GM18909 (cell line): Measurements from ENCODE around the gene KLHL14.

Source experiments
- ATAC-seq: cut with Tn5 transposase; IDR thresholded peaks from one replicate; pipeline ENCODE4 v1.9.1; 2021; ENCODE audit warnings: mild to moderate bottlenecking; ENCODE audit not compliant: unreplicated experiment, poor library complexity

The KLHL14 gene

GRCh38 chr18:32770666-32771168 lies 2.1 kb downstream of the KLHL14 start:
- no peak for ATAC-seq

DNA sequence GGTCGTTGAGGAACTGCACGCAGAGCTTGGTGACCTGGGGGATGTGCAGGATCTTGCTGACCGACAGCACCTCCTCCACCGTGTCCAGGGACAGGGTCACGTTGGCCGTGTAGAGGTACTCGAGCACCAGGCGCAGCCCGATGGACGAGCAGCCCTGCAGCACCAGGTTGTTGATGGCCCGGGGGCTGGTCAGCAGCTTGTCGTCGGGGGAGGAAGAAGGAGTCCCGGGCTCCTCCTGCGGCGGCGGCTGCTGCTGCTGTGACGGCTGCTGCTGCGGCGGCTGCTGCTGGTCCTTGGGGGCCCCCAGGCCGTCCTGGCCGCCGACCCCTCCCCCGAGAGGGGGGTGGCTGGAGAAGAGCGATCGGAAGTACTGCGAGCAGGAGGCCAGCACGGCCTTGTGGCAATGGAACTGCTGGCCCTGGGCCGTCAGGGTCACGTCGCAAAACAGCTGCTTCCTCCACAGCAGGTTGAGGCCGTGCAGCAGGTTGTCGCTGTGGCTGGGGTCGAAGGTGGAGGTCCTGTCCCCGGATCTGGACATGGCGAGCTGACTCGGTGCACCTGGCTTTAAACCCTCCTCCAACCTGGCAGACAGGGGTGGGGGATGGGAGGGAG lies 2.7 kb downstream of the KLHL14 start:
- no peak for ATAC-seq

GRCh38 chr18:32769586-32770053 lies 3.2 kb downstream of the KLHL14 start:
- ATAC-seq, result no peak

- no peak for ATAC-seq
Observed at GRCh38 chr18:32769071-32769585, 3.7 kb downstream of the KLHL14 start.

GRCh38 chr18:32767400-32767799 lies 5.4 kb downstream of the KLHL14 start:
- no peak for ATAC-seq

GRCh38 chr18:32764611-32765244 lies 8.1 kb downstream of the KLHL14 start:
- ATAC-seq, result no peak

- no peak for ATAC-seq
Observed at GRCh38 chr18:32763293-32763692, 9.5 kb downstream of the KLHL14 start.

DNA sequence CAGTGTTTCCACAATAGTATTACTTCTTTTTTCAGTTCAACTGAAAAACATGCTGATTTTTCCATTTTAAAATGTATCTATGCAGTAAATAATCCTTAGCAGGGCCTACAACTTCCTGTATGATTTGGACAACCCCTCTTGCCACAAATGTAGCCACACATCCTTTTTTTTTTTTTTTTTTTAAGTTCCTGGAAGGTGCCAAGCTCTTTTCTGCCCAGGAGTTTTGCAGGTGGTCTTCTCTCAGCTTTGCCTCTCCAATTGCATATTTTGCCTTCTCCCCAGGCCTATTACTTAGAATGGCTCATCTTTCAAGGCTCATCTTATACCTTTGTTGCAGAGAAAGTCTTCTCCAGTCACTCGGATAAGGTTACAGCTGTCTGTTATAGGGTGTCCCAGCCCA lies 11.6 kb downstream of the KLHL14 start:
- ATAC-seq, result no peak

DNA sequence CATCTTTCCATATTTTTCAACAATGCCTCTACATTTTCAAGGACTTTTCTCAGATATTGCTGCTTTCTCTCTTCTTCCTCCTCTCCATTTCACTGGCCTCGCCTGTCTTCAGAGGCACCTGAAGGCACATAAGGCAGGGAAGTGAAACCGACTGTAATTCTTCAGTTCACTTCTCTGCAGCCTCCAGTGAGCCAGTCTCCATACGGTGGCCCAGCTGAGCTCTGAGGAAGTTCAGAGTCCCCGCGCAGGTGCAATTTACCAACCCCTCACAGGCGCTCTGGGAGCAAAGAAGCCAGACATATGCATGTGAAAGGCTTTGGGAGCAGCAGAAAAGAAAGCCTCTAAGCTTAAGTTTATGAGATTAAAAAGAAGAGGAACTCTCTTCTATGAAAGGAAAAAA lies 12.4 kb downstream of the KLHL14 start:
- peak; percentile 100 for ATAC-seq

- no peak for ATAC-seq
Observed at GRCh38 chr18:32759611-32760167, 13.1 kb downstream of the KLHL14 start.

DNA sequence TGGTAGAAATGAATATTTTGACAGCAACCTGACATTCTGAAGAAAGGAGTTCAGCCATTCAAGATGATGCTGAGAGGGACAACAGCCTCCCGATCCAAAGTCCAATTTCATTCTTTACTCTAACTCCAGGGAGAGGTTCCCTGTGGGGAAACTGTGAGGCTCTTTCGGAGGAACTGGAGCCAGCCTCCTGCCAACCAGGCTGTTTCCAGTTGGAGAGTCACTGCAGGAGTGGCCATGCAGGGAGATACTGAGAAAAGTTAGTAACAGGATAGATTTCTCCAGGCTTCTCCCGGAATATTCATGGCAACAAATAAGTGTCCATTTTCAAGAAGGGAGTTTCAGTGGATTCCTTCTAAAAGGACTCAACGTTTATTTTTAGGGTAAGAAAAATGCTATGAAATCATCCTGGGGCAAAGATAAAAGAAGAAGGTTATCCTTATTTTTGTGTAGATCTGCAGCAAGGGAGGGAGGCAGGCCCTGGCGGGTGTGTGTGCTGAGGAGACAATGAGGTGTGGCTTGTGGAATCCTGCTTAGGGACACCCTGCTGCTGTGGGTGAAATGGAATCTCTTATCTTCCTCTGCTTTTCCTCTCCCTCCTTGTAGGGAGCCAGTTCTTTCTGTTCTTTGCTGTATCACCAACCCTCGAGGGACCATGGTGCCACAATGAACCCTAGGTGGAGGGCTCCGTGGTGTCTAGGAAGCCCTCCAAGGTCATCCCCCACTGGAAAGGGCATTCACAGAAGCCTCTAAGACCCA lies 18.1 kb downstream of the KLHL14 start:
- no peak for ATAC-seq

DNA sequence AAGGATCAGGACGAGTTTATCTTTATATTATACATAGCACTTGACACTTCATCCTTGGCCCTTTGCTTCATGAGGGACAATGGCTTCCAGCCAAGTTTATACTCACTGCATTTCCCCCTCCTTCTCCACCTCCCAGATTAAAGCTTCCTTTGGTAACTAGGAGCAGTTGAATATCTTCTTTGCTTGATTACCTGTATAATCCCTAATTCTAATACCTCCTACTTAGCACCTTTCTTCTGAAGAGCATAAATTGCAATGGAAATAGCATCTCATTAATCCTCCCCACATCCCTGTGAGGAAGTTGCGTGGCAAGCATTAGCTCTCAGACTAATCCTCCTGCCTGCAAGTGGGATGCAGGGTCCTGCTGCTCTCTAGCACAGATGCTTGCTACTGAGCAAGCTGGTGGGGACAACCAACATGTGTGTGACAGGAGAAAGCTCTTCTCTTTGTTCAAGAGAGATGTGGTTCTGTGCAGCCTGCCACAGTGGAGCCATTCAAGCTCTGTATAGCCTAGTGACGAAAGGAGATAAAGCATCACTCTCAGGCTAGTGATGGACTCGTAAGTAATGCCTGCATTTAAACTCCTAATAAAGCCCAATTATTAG lies 19.1 kb downstream of the KLHL14 start:
- ATAC-seq, result no peak

GRCh38 chr18:32750328-32750727 lies 22.5 kb downstream of the KLHL14 start:
- no peak for ATAC-seq

DNA sequence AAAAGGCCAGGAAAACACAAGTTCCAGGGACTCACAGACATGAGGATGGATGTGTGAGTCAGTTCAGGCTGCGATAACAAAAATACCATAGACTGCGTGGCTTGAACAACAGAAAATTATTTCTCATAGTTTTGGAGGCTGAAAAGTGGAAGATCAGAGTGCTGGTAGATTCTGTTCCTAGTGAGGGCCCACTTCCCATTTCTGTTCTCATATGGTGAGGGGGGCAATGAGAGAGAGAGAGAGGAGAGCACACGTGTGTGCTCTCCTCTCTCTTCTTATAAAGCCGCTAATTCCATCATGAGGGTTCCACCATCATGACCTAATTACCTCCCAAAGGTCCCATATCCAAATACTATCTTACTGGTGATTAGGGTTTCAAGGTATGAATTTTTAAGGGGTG lies 23.0 kb downstream of the KLHL14 start:
- no peak for ATAC-seq

- ATAC-seq, result no peak
Observed at GRCh38 chr18:32742579-32742978, 30.2 kb downstream of the KLHL14 start.

DNA sequence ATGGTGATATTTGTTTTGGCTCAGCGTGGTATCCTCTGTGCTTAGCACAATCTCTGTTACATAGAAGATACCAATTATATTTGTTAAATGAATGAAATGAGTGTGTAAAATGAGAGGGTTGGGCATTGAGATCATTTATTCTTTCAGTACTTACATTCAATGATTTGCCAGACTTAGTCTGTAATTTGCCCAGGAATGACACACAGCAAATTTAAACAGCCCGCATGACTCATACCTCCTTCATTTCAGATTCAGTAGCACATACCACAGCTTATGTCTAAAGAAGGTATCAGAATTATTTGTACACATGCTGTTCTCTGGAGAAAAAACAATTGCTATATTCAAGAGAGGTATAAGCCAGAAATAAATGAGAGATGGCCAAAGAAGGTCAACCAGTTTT lies 37.0 kb downstream of the KLHL14 start:
- ATAC-seq, result no peak

GRCh38 chr18:32734442-32734841 lies 38.4 kb downstream of the KLHL14 start:
- ATAC-seq, result no peak

DNA sequence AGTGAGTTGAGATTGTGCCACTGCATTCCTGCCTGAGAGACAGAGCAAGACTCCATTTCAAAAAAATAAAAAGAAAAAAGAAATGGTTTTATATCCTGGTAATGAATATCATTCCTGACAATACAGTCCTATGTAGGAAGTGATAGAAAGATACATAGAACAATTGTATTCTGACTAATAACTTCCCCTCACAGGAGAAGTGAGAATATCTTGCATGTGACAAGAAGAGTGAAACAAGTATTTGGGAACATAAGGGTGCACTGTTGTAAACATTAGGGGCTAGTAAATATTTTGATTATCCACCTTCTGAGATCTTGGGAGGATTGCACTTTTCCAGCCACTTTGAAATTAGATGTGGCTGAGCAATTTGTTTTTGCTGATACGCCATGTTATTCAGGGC lies 40.7 kb downstream of the KLHL14 start:
- ATAC-seq, result no peak

DNA sequence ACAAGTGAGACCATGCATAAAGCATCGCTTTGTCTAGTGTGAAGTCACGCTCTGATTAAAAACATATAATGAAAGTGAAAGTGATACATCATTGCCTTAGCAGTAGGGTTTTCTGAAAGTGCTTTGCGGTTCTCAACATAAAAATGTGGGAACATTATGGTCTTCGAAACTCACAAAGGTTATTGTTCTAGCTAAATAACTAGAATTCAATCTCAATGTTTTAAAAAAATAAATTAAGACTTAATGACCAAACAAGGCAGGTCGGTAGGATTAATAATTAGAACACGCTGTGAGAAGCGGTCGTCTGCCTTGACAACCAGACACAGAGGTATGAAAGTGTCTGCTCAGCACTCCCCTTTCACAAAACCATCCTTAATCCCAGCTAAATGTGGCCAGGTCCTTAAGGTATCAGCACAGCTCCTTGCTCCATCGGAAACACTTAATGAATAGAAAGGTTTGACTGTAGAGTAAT lies 42.2 kb downstream of the KLHL14 start:
- ATAC-seq, result peak; percentile 99

DNA sequence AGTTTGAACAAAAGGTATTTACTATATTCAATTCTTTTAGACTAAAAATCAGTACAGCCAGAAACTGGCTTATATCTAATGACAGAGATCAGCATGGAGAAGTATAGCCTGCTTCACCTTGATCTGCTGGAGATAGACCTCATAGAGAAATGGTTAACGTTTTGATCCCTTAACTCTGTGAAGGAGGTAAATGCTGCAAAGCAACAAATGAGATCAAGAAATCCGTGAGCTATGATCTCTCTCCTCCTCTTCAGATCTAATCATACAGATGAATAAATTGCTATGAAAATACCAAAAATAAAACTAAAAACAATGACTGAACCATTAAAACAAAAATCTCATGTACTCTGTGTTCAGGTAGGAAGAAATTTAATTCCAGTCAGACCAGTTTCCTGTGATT lies 42.8 kb downstream of the KLHL14 start:
- peak; percentile 7 for ATAC-seq
